ENCODE measurements around the gene MYO1D. TPM values are rescaled to one million over a fixed set of nuclear protein-coding genes. Genes with fewer than 3 reads are reported as not detected.
"Not testable (repeated sequence)": the region's sequence is repeated elsewhere in the genome, so short reads cannot be mapped to it uniquely, and the experiment has no call there.

The MYO1D gene
- total RNA-seq, 2 donors from 2014 or later: 42.9 to 43.7 TPM

GRCh38 chr17:32528825-32529224, 348.1 kb downstream of the MYO1D start:
- WGBS, 2 experiments (ENCODE audit: insufficient coverage in 1 of 2, insufficient read length in 1 of 2): 92 to 97% methylated on average over 5 of the region's 7 CpGs
- no peaks in the 10 kb centered on the region for H3K27me3 Mint-ChIP-seq (ENCODE audit: insufficient read depth)

GRCh38 chr17:32527146-32527545, 349.8 kb downstream of the MYO1D start:
- no peaks in the 10 kb centered on the region for H3K36me3 ChIP-seq (ENCODE audit: control insufficient read depth, insufficient read depth, low read length)
- H3K9ac ChIP-seq (ENCODE audit: extremely low read depth, low read length, poor library complexity, severe bottlenecking): no peak overlapping the region
- no peak for DNase-seq
- Mint-ChIP-seq H3K4me1 (peaks cover 12% of the 10 kb centered on the region), H3K27me3 (ENCODE audit: insufficient read depth) (no peaks in the 10 kb centered on the region), H3K27ac (no peak overlapping the region), H3K36me3 (ENCODE audit: low read depth) (peaks cover 16% of the 10 kb centered on the region), H3K9me3 (no peaks in the 10 kb centered on the region), H3K4me3 (no peak overlapping the region)
- H3K4me3 ChIP-seq (ENCODE audit: low read length): no peak overlapping the region
- no peak overlapping the region for H3K27ac ChIP-seq (ENCODE audit: low read depth, low read length)
- 89 to 96% methylated on average over 3 to 4 of the region's 4 CpGs for WGBS, 2 experiments (ENCODE audit: insufficient coverage in 1 of 2, insufficient read length in 1 of 2)
- H3K27me3 ChIP-seq (ENCODE audit: control insufficient read depth, insufficient read depth, low read length, poor library complexity, severe bottlenecking): no peaks in the 10 kb centered on the region
- no peaks in the 10 kb centered on the region for H3K4me1 ChIP-seq (ENCODE audit: control insufficient read depth, insufficient read depth, low read length)
- H3K9me3 ChIP-seq (ENCODE audit: control insufficient read depth, low read length): no peaks in the 10 kb centered on the region
- no peak for TF ChIP-seq CTCF (conservative IDR thresholded peaks at IDR 0.05)

More at GRCh38 chr17:32528825-32529224, 348.1 kb downstream of the MYO1D start:
- no peaks in the 10 kb centered on the region for H3K36me3 ChIP-seq (ENCODE audit: control insufficient read depth, insufficient read depth, low read length)
- no peaks in the 10 kb centered on the region for H3K9me3 ChIP-seq (ENCODE audit: control insufficient read depth, low read length)
- Mint-ChIP-seq H3K4me1 (peaks cover 5% of the 10 kb centered on the region), H3K4me3 (no peak overlapping the region), H3K9me3 (no peaks in the 10 kb centered on the region), H3K36me3 (ENCODE audit: low read depth) (peaks cover 25% of the 10 kb centered on the region), H3K27ac (no peak overlapping the region)
- no peaks in the 10 kb centered on the region for H3K4me1 ChIP-seq (ENCODE audit: control insufficient read depth, insufficient read depth, low read length)
- no peak overlapping the region for H3K27ac ChIP-seq (ENCODE audit: low read depth, low read length)
- no peak for TF ChIP-seq CTCF (conservative IDR thresholded peaks at IDR 0.05)
- no peaks in the 10 kb centered on the region for H3K27me3 ChIP-seq (ENCODE audit: control insufficient read depth, insufficient read depth, low read length, poor library complexity, severe bottlenecking)
- no peak overlapping the region for H3K4me3 ChIP-seq (ENCODE audit: low read length)
- H3K9ac ChIP-seq (ENCODE audit: extremely low read depth, low read length, poor library complexity, severe bottlenecking): no peak overlapping the region
- DNase-seq: no peak

- TF ChIP-seq CTCF (conservative IDR thresholded peaks at IDR 0.05): no peak
- Mint-ChIP-seq H3K27me3 (ENCODE audit: insufficient read depth) (no peaks in the 10 kb centered on the region), H3K4me1 (peaks cover 24% of the 10 kb centered on the region), H3K9me3 (no peaks in the 10 kb centered on the region), H3K27ac (peak overlapping the region; percentile 26), H3K4me3 (no peak overlapping the region), H3K36me3 (ENCODE audit: low read depth) (peaks cover 14% of the 10 kb centered on the region)
- H3K36me3 ChIP-seq (ENCODE audit: control insufficient read depth, insufficient read depth, low read length): no peaks in the 10 kb centered on the region
- H3K27ac ChIP-seq (ENCODE audit: low read depth, low read length): no peak overlapping the region
- H3K4me1 ChIP-seq (ENCODE audit: control insufficient read depth, insufficient read depth, low read length): peaks cover 6% of the 10 kb centered on the region
- WGBS, 2 experiments (ENCODE audit: insufficient coverage in 1 of 2, insufficient read length in 1 of 2): 33 to 56% methylated on average over 1 to 4 of the region's 4 CpGs
- no peaks in the 10 kb centered on the region for H3K27me3 ChIP-seq (ENCODE audit: control insufficient read depth, insufficient read depth, low read length, poor library complexity, severe bottlenecking)
- DNase-seq: no peak
- H3K9me3 ChIP-seq (ENCODE audit: control insufficient read depth, low read length): no peaks in the 10 kb centered on the region
- no peak overlapping the region for H3K9ac ChIP-seq (ENCODE audit: extremely low read depth, low read length, poor library complexity, severe bottlenecking)
- H3K4me3 ChIP-seq (ENCODE audit: low read length): no peak overlapping the region
Measured at GRCh38 chr17:32525122-32525521, 351.8 kb downstream of the MYO1D start.

- H3K27ac Mint-ChIP-seq; H3K27me3 Mint-ChIP-seq (ENCODE audit: insufficient read depth); H3K27me3 ChIP-seq (ENCODE audit: control insufficient read depth, insufficient read depth, low read length, poor library complexity, severe bottlenecking); DNase-seq; H3K36me3 ChIP-seq (ENCODE audit: control insufficient read depth, insufficient read depth, low read length); H3K9me3 ChIP-seq (ENCODE audit: control insufficient read depth, low read length); H3K27ac ChIP-seq (ENCODE audit: low read depth, low read length); H3K4me3 Mint-ChIP-seq; H3K9ac ChIP-seq (ENCODE audit: extremely low read depth, low read length, poor library complexity, severe bottlenecking); H3K4me3 ChIP-seq (ENCODE audit: low read length); H3K9me3 Mint-ChIP-seq; H3K4me1 ChIP-seq (ENCODE audit: control insufficient read depth, insufficient read depth, low read length): not testable (repeated sequence)
- Mint-ChIP-seq H3K4me1 (peaks cover 30% of the 10 kb centered on the region), H3K36me3 (ENCODE audit: low read depth) (peaks cover 14% of the 10 kb centered on the region)
- 96 to 100% methylated on average over 1 to 6 of the region's 6 CpGs for WGBS, 2 experiments (ENCODE audit: insufficient coverage in 1 of 2, insufficient read length in 1 of 2)
Measured at GRCh38 chr17:32524553-32524880, 352.4 kb downstream of the MYO1D start.
